SKM-1 (cell line): ENCODE measurements around the gene FHIT.

Source experiments
- DNase-seq: peaks from one replicate; lab custom pipeline; 2025; ENCODE audit not compliant: unreplicated experiment; lab: John Stamatoyannopoulos, UW

The FHIT gene

DNA sequence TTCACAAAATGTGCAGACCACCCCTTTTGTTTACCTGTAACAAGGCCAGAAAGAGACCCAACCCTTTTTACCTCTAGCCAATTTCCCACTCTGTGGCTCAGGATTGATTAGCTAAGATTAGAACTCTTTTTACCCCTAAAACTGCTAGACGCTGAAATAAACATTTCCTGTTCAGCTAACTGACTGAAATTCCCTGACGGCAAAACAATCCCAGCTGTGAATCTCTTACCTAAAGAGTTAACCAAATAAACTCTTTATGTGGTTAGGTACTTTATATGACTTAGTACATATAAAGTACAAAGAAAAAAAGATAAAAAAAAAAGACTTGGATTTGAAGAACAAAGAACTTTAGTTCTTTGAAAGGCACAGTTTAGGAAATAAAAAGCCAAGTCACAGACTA is 988.7 kb downstream of the FHIT start:
- DNase-seq, result no peak

DNA sequence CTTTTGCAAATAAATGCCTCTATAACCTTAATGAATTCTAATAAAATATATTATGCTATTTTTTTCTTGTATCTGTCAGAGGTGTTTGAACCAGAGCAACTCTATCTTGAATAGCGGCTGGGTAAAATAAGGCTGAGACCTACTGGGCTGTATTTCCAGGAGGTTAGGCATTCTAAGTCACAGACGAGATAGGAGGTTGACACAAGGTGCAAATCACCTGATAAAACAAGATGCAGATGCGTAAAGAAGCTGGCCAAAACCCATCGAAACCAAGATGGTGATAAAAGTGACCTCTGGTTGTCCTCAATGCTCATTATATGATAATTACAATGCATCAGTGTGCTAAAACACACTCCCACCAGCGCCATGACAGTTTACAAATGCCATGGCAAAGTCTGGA is 990.7 kb downstream of the FHIT start:
- DNase-seq, result no peak

DNA sequence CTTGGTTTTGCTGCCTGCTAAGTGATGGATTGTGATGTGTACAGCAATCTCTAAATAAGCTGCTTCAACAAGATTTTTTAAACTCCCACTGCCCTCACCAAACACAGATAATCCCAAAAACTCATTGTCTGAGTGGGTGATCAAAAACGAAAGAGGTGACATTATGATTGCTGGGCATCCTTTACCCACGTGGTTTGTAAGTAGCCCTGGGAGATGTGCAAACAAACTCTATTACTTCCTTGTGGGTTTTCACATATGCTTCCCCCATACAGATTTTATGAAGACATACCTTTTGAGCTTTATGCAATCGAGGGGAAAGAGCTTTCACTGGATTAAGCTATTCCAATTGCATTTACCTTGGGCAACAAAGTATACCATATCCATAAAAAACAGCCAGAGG is 1000.4 kb downstream of the FHIT start:
- no peak for DNase-seq

DNA sequence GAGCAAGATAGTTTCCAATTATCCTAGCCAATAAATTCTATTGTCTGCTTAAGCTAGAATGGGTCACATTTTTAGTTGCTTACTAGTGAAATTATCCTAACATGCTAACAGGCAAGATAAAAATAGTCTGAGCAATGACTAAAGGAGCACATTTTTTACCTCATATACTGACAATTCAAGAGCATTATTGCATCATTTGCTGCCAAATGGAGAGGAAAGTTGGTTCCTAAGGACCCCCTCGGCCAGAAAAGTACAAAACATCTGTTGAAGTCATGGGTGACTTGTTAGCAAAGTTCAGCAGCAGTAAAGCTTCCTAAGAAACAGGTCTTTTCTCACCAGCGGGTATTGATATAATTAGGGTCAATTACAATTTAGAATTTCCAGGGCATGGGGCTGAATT is 1001.0 kb downstream of the FHIT start:
- no peak for DNase-seq

DNA sequence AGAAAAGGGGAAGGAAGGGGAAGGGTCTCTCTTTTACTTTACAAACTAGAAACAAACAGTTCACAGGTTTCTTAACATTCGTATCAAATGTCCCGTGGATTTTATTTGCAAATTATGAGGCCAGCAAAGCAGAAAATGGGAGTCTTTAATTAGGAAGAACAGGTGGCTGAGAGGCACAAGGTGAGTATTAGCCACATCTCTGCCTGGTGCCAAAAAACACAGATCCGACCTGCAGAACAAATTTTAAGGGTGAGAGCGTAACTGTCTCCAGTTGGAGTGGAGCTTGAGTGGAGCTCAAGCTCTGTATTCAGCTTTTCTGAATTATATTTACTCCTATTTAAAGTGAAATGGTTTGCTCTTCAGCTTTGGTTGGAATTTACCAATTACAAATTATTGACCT is 1004.9 kb downstream of the FHIT start:
- no peak for DNase-seq

DNA sequence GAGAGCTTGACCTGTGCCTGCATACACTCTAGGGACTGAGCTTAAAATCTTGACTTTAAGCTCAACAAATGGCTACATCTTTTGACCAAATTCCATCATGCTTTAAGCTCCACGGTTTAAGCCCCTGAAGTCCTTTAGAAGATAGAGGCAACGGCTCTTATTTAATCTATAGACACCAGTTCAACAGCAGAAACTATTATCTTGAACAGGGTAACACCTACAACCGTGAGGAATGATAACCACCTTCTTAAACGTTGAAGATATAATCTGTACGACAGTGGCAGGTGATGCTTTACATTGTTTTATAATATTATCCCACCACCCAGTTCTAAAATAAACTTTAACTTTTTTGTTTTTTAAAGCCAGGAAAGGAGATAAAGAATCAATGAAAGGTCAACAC is 1007.8 kb downstream of the FHIT start:
- DNase-seq, result no peak

DNA sequence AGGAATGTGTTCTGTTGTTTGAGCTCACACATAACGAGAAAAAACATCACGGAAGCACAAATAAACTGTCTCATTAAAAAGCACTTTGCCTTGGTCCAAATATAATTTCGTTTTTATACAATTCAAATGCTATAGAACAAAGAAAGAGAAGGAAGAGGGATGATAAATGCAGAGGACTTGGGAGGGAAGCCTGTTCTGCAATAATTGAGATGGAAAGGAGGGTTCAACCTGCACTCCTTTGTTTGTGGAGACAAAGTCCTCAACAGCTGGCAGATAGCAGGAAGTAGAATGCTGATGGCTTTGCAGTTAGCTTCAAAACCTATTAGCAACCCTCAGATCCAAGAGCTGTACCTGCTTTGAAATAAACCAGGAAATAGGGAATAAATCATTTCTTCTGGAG is 1010.8 kb downstream of the FHIT start:
- DNase-seq, result no peak

DNA sequence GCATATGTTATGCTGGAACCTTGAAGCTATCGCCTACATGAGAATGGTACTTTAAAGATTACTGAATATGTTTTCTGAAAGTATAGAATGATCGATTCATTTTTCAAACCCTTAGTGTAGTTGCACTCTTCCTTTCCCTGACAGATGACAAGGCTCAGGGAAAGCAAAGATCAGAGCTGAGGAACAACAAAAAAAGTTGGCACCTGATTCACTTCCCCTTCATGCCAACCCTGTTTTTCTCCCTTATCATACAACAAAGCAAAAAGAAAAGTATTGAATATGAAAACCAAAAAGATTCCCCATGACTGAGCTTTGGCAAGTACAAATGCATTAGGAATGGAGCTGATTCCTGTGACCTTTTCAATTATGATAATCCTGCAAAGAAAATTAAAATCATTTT is 1012.7 kb downstream of the FHIT start:
- no peak for DNase-seq

DNA sequence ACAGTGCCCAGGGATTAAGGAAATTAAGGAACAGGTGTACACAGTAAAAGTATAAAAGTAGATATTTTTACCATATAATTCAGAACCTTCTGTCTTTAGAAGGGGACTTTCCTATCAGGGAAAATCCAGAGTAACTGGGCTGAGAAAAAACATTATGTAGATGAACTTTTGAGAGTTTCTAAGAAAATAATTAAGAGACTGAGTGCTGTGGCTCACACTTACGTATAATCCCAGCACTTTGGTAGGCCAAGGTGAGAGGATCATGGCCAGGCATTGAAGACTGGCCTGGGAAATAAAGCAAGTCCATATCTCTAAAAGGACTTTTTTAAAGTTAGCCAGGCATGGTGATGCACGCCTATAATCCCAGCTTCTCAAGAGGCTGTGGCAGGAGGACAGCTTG is 1021.8 kb downstream of the FHIT start:
- no peak for DNase-seq

DNA sequence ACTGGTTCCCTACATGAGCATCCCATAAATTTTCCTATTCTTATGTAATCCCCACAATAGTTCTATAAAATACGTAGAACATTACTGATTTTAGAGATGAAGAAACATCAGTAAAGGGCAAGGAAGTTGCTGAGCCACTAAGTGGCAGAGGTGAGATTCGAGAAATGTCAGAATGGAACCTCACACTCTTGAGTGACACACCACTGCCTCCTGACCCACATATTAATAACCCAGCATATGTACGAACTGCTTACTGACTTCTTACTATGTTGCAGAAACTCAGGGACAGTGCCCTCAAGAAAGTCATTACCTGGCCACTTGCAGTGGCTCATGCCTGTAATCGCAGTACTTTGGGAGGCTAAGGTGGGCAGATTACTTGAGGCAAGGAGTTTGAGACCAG is 1022.4 kb downstream of the FHIT start:
- no peak for DNase-seq

DNA sequence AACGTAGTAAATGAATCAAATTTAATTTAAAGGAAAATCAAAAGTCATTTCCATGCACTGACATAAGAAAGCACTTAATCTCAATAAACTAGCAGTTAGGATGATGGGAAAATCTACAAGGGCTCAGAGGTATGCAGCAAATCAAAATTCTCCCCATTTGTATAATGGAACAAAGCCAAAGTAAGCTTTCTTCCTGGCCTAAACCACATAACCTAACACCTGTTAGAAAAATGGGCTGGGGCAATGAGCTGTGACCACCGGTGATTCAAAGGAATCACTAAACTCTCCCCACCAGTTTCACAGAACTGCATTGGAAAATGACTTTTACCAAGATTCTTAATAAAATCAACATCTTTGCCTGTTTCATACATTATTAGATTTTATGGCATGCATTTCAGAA is 1024.3 kb downstream of the FHIT start:
- DNase-seq, result no peak

DNA sequence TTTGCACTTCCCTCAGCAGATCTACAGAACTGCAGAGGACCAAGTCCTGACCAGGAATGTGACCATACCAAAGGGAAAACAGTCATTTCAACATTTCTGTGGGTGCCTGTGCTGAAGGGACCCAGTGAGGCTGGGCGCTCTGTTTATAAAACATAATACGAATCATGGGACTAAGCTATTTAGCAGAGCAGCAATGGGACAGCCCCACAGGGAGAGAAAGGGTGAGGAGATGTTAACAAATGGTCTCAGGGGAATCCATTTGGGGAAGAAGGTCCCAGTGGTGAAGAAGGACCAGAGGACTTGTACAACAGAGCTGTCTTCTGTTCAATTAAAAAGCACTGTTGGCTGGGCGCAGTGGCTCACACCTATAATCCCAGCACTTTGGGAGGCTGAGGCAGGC is 1025.4 kb downstream of the FHIT start:
- DNase-seq, result no peak

DNA sequence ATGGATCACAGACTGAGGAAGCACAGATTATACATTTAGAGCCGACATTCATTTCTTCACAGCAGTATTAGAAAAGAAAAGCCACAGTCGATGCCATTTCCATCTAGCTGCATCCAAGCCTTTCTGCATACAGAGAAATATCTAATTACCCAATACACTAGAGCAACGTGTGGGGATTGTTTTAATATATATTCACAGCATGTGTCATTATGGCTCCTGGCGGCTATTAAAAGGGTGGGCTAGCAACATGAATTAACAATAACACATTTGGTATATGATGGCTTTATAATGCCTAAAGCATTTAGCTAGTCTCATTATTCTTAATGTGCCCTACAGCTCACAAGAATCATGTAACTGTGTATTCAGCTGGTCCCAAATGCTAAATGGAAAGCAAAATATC is 1030.5 kb downstream of the FHIT start:
- DNase-seq, result no peak

DNA sequence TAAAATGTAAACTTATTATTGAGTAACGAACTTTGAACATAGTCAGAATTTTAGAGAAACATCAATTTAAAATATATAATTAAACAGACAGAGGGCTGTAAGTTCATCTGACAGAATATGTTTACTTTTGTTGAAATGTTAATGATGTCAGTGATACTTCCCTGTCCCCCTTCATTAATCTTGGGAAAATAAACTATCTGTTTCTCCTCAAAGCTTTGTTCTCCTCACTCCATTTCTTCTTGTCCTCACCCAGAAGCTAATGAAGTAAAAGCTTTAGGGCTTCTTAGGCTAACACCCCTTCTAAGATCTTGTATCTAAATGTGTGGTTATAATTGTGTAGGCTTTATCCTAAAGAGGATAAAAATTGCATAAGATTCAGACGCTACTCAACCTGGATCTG is 1031.8 kb downstream of the FHIT start:
- DNase-seq, result no peak

DNA sequence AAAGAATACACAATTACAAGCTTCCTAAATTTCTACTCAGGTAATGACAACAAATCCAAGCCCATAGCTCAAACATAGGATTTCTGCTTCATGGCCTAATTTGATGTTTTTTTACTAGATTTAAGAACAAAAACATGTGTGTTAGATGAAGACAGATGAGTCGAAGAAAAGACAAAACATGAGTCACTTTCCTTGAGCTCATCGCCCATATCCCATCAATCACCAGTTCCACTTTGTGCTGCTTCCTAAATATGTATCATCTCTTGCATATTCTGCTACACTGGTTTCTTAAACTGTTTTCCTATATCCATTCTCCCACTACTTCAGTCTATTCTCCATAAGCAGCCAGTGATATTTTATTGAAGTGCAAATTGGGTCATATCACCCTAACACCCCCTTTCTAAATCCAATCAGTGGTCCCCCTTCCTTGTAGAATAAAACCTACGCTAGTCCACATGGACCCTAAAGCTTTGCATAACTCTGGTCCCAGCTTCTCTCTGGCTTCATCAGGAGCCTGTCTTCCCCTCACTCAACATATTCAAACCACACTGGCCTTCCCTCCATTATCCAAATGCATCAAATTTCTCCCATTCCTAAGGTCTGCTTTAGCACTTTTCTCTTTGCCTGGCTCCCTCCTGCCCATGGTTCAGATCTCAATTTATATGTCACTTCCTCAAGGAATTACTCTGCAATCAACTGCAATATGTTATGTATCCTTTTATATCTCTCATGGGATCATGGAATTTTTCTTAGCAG is 1033.9 kb downstream of the FHIT start:
- DNase-seq, result no peak

DNA sequence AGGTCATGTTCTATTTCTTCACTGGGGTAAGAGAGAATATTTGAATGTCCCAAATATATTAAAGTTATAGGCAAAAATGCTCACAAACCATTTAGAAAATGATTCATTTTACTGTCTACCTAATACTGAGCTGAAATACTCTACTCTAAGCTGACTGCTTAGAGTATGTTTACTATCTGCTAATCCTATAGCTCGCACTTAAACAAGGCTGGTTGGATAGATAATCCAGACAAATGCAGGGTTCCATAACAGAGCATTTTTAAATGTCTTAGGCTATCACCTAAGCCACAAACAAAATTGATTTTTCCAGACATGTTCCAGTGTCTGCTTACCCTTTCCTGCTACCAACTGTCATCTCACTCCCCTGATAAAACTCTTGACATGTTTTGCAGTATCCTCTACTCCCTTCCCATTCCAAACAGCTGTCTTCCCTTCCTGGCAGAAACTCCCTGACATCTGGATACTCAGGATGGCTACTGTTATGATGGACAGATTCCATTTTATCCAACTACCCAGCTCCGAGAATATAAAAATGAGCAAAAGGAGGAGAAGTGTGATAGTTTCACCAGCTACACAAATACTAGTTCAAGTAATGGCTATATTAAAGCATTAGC is 1034.7 kb downstream of the FHIT start:
- DNase-seq, result no peak

DNA sequence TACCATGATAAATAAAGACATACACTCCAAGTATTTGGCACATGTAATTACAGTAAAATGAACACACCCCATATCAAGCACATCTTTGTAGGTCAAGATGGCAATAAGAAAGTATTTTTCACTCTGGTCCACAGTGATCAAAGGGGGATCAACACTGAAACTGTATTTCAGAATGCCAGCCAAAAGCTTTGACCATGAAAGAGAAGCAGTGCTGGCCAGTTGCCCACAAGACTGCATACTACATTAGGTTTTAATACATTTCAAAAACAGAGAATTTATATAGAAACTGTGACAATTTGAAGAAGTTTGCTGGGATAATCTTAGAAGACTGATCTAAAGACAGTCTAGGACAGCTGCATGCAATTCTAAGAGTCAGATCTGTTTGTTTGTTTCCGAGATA is 1035.3 kb downstream of the FHIT start:
- DNase-seq, result no peak

DNA sequence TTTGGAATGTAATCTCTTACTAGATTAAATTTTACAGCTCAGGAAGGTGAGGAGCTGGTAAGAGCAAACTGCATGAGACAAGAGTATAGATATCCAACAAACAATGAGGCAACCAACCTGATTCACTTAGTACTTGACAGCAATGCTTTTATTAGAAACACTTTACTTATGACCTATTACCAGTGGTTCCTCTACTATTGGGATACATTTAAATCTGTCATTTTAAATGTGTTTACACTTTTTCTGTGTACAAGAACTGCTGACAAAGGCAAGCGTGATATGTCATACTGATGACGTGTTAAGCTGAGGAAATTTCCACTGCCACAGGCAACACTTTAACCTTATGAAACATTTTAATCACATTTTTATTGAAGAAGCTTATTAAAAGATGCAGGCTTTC is 1043.3 kb downstream of the FHIT start:
- DNase-seq, result no peak

DNA sequence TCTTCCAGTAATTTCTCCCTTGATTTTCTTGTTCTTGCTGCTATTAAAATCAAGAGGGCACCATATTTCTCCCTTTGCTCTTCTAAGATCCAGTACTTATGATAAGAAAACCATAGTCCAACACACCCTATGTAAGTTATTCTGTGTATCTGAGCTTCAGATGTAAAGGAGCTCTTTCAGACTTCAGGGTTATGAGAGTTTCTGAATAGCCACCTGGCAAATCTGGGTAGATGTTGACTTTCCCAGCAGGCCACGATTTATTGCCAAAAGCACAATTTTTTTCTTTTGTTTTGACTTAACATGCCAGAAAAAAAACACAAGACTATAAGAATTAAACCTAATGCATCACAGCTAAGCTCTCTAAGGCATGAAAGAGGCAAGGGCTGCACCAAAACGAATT is 1045.0 kb downstream of the FHIT start:
- DNase-seq, result no peak

DNA sequence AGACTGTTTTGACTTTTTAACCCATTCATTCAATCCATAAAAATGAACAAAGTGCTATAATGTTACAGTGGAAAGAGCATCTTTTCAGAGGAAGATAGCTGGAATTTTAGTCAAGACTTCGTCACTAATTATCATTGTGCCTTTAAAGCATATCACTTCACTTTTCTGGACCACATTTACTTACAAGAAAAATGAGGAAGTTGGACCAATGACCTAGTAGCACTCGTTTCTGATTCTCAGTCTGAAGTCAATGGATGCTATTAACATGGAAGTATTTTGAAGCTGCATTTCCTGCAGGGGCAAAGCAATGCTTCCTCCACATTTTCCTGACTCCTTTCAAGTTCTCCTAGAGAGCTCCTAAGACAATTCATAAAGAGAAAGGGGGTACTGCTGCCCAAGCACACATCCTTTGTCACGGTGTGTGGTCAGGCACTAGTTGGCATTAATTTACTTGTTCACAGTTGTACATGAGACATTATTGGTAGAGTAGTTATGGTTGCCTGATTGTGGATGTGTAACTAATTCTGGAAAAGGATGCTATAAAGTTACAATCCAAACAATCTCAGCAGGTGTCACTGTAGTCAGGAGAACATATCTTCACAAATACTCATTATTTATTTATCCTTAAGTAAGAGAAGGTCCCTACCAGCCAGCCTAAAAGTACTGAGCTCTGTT is 1049.1 kb downstream of the FHIT start:
- DNase-seq, result peak; percentile 21

DNA sequence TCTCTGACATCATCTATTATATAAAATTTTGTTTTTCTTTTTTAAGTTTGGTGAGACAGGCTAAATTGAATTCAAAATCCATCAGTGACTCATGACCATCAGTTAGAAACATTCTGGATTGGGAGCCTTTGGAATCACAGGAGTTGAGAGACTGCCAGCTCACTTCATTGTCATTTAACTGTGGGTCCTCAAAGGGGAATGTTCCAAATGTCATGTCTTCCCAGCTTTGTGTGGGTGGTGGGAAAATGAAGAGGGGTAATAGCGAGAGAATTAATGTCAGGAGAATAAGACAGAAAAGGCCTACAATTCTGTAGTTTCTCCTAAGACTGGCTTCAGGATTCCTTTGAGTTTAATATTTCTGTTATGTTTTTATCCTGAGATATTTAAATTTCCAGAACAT is 1051.9 kb downstream of the FHIT start:
- DNase-seq, result no peak

DNA sequence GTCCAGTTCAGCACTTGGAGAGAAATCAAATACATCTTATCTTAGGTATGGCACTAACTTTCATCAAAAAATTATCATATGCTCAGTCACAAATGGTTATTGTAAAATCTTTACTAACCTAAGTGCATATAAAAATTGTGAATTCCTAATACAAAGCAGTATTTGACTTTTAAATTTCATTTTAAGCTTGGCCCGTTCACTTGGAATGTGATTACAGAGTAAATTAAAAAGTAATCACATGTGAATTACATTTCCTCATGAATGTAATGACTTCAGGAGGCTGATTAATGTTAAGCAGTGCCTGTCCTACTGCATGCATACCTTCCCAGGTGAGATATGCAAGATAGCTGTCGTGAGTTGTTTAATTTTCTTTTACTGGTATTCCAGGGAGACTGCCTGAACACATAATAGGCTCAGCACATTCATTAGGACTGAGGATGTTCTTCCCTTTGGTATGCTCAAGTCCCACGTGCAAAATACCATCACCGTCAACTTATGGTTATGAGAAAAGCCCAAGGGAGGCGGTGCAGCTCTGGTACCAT is 1053.0 kb downstream of the FHIT start:
- no peak for DNase-seq
